GM18861 (cell line): Measurements from ENCODE around the gene TNS3.
A peak's percentile ranks its signal among the peaks of the same experiment; 100 is the strongest.
"Not testable (repeated sequence)": the region's sequence is repeated elsewhere in the genome, so short reads cannot be mapped to it uniquely, and the experiment has no call there.

Experiments
- ATAC-seq: cut with Tn5 transposase; IDR thresholded peaks from one replicate; pipeline ENCODE4 v1.9.1; 2021; ENCODE audit not compliant: unreplicated experiment

The TNS3 gene

DNA sequence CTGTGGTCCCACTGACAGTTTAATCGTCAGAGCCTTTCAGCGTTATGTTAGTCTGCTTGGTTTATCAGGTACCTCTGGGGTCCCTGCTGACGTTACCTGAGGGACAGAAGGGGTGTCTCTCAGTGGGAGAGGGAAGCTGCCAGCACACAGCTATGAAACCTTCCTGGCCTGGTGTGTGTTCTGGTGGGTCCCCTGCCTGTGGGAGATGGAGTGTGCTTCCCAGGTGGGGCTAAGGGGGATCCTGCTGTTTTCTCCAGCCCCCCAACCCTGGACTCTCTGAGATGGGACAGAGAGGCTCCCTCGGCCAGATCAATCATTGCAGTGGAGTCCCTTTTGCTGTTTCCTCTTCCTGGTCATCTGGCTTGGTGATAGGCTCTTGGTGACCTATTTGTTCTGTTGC, 308.8 kb downstream of the TNS3 start:
- no peak for ATAC-seq

- ATAC-seq = no peak
Measured at GRCh38 chr7:47271749-47272148, 310.2 kb downstream of the TNS3 start.

- ATAC-seq = no peak
Measured at GRCh38 chr7:47268851-47269836, 312.8 kb downstream of the TNS3 start.

- no peak for ATAC-seq
Measured at GRCh38 chr7:47267346-47267745, 314.6 kb downstream of the TNS3 start.

- no peak for ATAC-seq
Measured at GRCh38 chr7:47266799-47267198, 315.1 kb downstream of the TNS3 start.

GRCh38 chr7:47266131-47266706, 315.7 kb downstream of the TNS3 start:
- peak; percentile 86 for ATAC-seq

GRCh38 chr7:47265621-47266020, 316.3 kb downstream of the TNS3 start:
- no peak for ATAC-seq

GRCh38 chr7:47264021-47264651, 317.8 kb downstream of the TNS3 start:
- ATAC-seq = no peak

GRCh38 chr7:47262881-47263280, 319.0 kb downstream of the TNS3 start:
- no peak for ATAC-seq

- ATAC-seq = not testable (repeated sequence)
Measured at GRCh38 chr7:47262160-47262559, 319.8 kb downstream of the TNS3 start.

DNA sequence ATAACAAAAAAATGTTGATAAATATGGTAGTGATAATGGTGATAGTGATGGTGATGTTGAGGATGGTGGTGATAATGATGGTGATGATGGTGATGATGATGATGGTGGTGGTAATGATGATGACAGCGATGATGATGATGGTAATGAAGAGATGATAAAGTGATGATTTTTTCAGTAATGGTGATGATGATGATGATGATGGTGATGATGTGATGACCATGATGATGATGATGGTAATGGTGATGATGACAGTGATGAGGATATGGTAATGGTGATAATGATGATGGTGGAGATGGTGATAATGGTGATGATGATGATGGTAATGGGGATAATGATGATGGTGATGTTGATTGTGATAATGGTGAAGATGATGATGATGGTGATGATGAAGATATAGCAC, 321.6 kb downstream of the TNS3 start:
- no peak for ATAC-seq

DNA sequence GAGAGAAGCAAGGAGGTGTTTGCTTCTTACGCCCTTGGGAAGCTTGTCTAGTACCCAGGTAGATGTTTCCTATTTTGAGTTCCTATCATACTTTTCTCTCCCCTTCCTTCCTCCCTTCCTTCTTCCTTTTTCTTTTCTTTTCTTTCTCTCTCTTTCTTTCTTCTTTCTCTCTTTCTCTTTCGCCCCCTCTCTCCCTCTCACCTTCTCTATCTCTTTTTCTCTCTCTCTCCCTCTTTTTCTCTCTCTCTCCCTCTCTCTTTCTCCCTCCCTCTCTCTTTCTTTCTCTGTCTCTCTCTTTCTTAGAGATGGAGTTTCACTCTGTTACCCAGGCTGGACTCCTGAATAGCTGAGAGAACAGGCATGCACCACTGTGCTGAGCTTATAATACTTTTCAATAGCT, 322.2 kb downstream of the TNS3 start:
- ATAC-seq = no peak

GRCh38 chr7:47258798-47259197, 323.1 kb downstream of the TNS3 start:
- ATAC-seq = no peak

- ATAC-seq = no peak
Measured at GRCh38 chr7:47256016-47256415, 325.9 kb downstream of the TNS3 start.

DNA sequence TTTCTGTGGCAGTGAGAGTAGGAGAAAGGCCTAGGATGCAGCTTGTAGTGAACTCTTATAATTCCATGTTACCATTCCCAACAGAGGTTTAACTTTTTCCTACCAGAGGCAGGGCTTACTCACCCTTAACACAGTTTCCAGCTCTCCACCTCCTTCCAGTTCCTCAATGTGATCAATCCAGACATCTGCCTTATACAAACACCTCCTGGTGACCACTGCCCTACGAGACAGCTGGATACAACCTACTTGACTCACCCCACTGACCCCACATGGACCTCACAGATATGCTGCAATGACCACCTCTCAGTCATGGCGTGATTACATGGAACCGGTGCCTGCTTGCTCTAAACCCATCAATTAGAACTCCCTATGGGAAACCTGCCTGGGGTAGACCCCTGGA, 326.5 kb downstream of the TNS3 start:
- no peak for ATAC-seq

DNA sequence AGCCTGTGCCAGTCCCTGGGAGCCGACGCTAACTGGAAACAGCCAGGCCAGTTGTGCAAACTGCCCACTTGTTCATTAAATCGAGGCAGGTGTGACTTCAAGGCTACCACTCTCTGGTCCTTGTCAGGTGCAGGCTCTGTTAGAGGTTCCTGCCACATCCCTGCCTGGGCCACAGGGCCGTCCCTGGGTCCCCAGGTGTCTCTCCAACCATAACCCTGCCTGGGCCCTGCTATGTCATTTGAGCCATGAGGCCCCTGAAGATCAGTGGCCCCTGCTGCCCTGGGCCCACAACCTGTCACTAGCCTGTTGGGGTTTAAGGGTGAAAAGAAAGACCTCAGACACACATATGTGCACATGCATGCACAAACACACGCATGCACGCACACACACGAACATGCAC, 326.9 kb downstream of the TNS3 start:
- ATAC-seq = no peak

DNA sequence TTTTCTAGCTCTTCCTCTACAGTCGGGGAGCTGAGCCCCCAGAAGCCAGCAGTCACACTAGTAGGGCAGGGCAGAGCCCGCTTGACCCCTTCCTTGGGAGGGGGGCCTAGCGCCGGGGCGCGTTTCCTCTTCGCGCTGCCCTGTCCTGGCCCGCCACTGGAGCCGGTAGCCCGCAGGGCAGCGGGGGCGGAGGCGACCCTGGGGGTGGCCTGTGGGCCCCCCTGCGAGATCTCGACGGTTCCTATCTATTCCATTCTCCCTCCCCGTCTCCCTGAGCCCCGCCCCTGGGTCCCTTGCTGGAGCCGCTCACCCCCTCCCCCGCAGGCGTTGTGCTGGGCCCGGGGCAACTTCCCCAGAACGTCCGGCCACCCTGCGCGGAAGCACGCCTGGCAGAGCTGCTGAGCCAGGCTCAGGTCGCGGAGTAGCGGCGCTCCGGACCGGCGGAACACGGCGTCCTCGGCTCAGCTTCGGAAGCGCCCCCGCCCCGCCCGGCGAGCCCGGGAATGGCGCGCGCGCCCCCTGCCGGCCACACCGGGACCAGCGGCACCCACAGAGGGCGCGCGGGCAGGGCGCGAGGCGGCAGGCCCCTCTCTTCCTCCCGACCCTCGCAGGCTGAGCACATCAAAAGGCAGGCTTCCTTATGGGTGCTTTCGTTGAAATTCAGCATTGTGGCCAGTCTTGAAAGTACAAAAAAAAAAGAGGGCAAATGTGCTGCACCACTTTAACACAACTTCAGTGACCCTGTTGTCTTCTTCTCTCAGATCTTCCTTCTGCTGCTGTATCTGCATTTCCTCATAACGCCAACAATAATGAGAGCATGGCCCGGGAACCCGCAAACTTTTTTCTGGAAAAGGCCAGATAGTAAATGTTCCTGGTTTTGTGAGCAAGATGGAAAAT, 327.6 kb downstream of the TNS3 start:
- peak; percentile 63 for ATAC-seq

- ATAC-seq = peak; percentile 23
Measured at GRCh38 chr7:47253650-47254080, 328.2 kb downstream of the TNS3 start.

GRCh38 chr7:47252675-47253074, 329.2 kb downstream of the TNS3 start:
- no peak for ATAC-seq

GRCh38 chr7:47249361-47249760, 332.6 kb downstream of the TNS3 start:
- no peak for ATAC-seq

- ATAC-seq = no peak
Measured at GRCh38 chr7:47248797-47249196, 333.1 kb downstream of the TNS3 start.
